HepG2 (cell line): Measurements from ENCODE around the gene SOWAHA. TPM values are rescaled to one million over a fixed set of nuclear protein-coding genes. Genes with fewer than 3 reads are reported as not detected.

Experiments
- ATAC-seq: fragments of 200-7000 bp; cut with Tn5 transposase; 3 replicates; pipeline ENCODE4 v1.9.1; 2020; ENCODE audit warnings: mild to moderate bottlenecking, moderate library complexity
- BruUV-seq: library from RNA; stranded (reverse); fragments of 400-500 nt; replicated peaks from 2 replicates; lab custom pipeline; 2021; lab: Mats Ljungman, UMichigan
- CTCF ChIA-PET: fragments of 300-600 bp; formaldehyde crosslinking; extraction: SDS; loops from one replicate; lab custom pipeline; 2021; ENCODE audit warnings: low total read pairs, inconsistent platforms, low intra/inter-chr PET ratio; lab: Yijun Ruan, JAX
- POLR2A ChIA-PET: fragments of 350-600 bp; sonication (Branson Sonifier 250); formaldehyde crosslinking; loops from one replicate; lab custom pipeline; 2020; ENCODE audit warnings: antibody characterized with exemption, inconsistent platforms; lab: Yijun Ruan, JAX
- DNase-seq: peaks from one replicate; pipeline ENCODE4 v3.0.0-alpha.2; 2015; ENCODE audit warnings: low spot score
- FAIRE-seq: peaks from 3 replicates; lab custom pipeline; 2011; peaks lifted over from hg19 to GRCh38; lab: Jason Lieb, UNC
- H2AFZ ChIP-seq: one replicate; pipeline ENCODE4 v1.6.1; 2011; ENCODE audit warnings: low read length, inconsistent platforms
- H3K27ac ChIP-seq: fragments of 300-600 bp; 3 replicates; pipeline ENCODE4 v1.8.0; 2011; ENCODE audit warnings: mixed run types, mild to moderate bottlenecking, mixed read lengths, low read length, inconsistent platforms; ENCODE audit not compliant: insufficient read depth; ENCODE audit errors: extremely low read length
- H3K27me3 ChIP-seq, 2 experiments: fragments of 200-600 bp in 1 of 2; 2 replicates in 1 of 2; 3 replicates in 1 of 2; pipeline versions ENCODE4 v1.6.0 to v1.8.0; 2011; ENCODE audit warnings: low read length in 2 of 2, mild to moderate bottlenecking in 2 of 2, moderate library complexity in 2 of 2, inconsistent platforms in 1 of 2; ENCODE audit not compliant: insufficient read depth in 2 of 2, control insufficient read depth in 1 of 2
- H3K36me3 ChIP-seq, 2 experiments: fragments of 200-600 bp in 1 of 2; replicated peaks in 1 of 2; 2 replicates in 1 of 2; 3 replicates in 1 of 2; pipeline versions ENCODE4 v1.5.1 to v1.8.0; 2011; ENCODE audit warnings: low read length in 2 of 2, inconsistent platforms in 1 of 2; ENCODE audit not compliant: insufficient read depth in 2 of 2, control insufficient read depth in 1 of 2
- H3K4me1 ChIP-seq: 2 replicates; pipeline ENCODE4 v1.5.1; 2012; ENCODE audit warnings: low read length, inconsistent platforms; ENCODE audit not compliant: insufficient read depth
- H3K4me2 ChIP-seq: 2 replicates; pipeline ENCODE4 v1.6.0; 2011; ENCODE audit warnings: low read depth, low read length, inconsistent platforms
- H3K4me3 ChIP-seq, 3 experiments: fragments of 200-600 bp in 1 of 3; sonication (generic), shearing (Covaris generic) in 1 of 3; replicated peaks in 1 of 3; 2 replicates each; pipeline ENCODE4 v1.5.1; 2011 to 2016; ENCODE audit warnings: low read length in 3 of 3, inconsistent platforms in 2 of 3, low read depth in 2 of 3, mild to moderate bottlenecking in 2 of 3, control low read depth in 1 of 3, mixed read lengths in 1 of 3; ENCODE audit not compliant: insufficient read depth in 1 of 3
- H3K79me2 ChIP-seq: one replicate; pipeline ENCODE4 v1.6.1; 2011; ENCODE audit warnings: low read length, inconsistent platforms; ENCODE audit not compliant: insufficient read depth
- H3K9ac ChIP-seq: 2 replicates; pipeline ENCODE4 v1.6.0; 2011; ENCODE audit warnings: mild to moderate bottlenecking, low read depth, low read length, inconsistent platforms; ENCODE audit not compliant: insufficient read depth
- H3K9me3 ChIP-seq: 2 replicates; pipeline ENCODE4 v1.5.1; 2012; ENCODE audit warnings: mild to moderate bottlenecking, low read length
- H4K20me1 ChIP-seq: 2 replicates; pipeline ENCODE4 v1.6.0; 2011; ENCODE audit warnings: inconsistent platforms, mild to moderate bottlenecking, low read length, moderate library complexity; ENCODE audit not compliant: insufficient read depth
- ATF2 ChIP-seq: sonication (generic); formaldehyde crosslinking; IDR thresholded peaks from 2 replicates; pipeline ENCODE4 v1.4.0; 2020; ENCODE audit warnings: missing genetic modification reagents
- KMT2B ChIP-seq: IDR thresholded peaks from 2 replicates; pipeline ENCODE4 v1.6.1; 2016; ENCODE audit warnings: missing genetic modification reagents, missing compliant biosample characterization
- NONO ChIP-seq, 2 experiments: fragments of 450-650 bp in 1 of 2; sonication (generic) in 1 of 2; formaldehyde crosslinking in 1 of 2; IDR thresholded peaks in 1 of 2; conservative IDR thresholded peaks in 1 of 2; 2 replicates each; pipeline versions ENCODE4 v1.6.1 to v1.8.0; 2017 to 2022; ENCODE audit warnings: mild to moderate bottlenecking in 1 of 2, missing genetic modification reagents in 1 of 2, moderate library complexity in 1 of 2
- PAWR ChIP-seq: sonication (generic); formaldehyde crosslinking; IDR thresholded peaks from 2 replicates; pipeline ENCODE4 v1.4.0; 2020; ENCODE audit warnings: missing genetic modification reagents, mild to moderate bottlenecking, borderline replicate concordance
- PAX8 ChIP-seq: sonication (generic); formaldehyde crosslinking; IDR thresholded peaks from 2 replicates; pipeline ENCODE4 v1.8.0; 2022; ENCODE audit warnings: mild to moderate bottlenecking, missing genetic modification reagents, borderline replicate concordance
- RCOR2 ChIP-seq: IDR thresholded peaks from 2 replicates; pipeline ENCODE4 v1.6.1; 2016; ENCODE audit warnings: missing biosample characterization, missing genetic modification reagents
- ZBTB26 ChIP-seq: IDR thresholded peaks from 2 replicates; pipeline ENCODE4 v1.6.1; 2016; ENCODE audit warnings: missing compliant biosample characterization, missing genetic modification reagents, borderline replicate concordance
- ZFY ChIP-seq: sonication (generic); formaldehyde crosslinking; IDR thresholded peaks from 2 replicates; pipeline ENCODE4 v1.4.0; 2020; ENCODE audit warnings: missing genetic modification reagents
- ZNF251 ChIP-seq: sonication (generic); formaldehyde crosslinking; IDR thresholded peaks from 2 replicates; pipeline ENCODE4 v1.9.0; 2021; ENCODE audit warnings: mild to moderate bottlenecking, missing genetic modification reagents
- ZNF382 ChIP-seq: sonication (generic); formaldehyde crosslinking; IDR thresholded peaks from 2 replicates; pipeline ENCODE4 v1.5.0; 2020; ENCODE audit warnings: missing genetic modification reagents, mild to moderate bottlenecking, borderline replicate concordance
- ZNF83 ChIP-seq: sonication (generic); formaldehyde crosslinking; IDR thresholded peaks from 2 replicates; pipeline ENCODE4 v1.4.0; 2020; ENCODE audit warnings: missing genetic modification reagents, mild to moderate bottlenecking, borderline replicate concordance
- ZSCAN29 ChIP-seq: sonication (generic); formaldehyde crosslinking; conservative IDR thresholded peaks from 2 replicates; pipeline ENCODE4 v1.4.0; 2020; ENCODE audit warnings: mild to moderate bottlenecking, missing genetic modification reagents
- WGBS: methylation state at CpG from one replicate; pipeline ENCODE4 v1.1.6; 2017; ENCODE audit warnings: low lambda C conversion rate; 5-methylcytosine and 5-hydroxymethylcytosine counted together
- in situ Hi-C: cut with HindIII; loops from 2 replicates; pipeline ENCODE4 v1.10.0; 2017; ENCODE audit warnings: low pct_unique_long_range_greater_than_20kb; ENCODE audit not compliant: extremely low pct_ligation_motif_present
- intact Hi-C: fragments of 100-400 bp; cut with micrococcal nuclease; formaldehyde crosslinking; loops from one replicate; pipeline ENCODE4 v1.10.0; 2022; ENCODE audit not compliant: unreplicated experiment
- polyA plus RNA-seq, 8 experiments: library from polyadenylated mRNA; depleted of rRNA in 3 of 8; stranded (reverse) in 7 of 8; unstranded in 1 of 8; fragments of >200 nt; fragmentation: Illumina TruSeq in 4 of 8; extraction: Trizol in 4 of 8; gene quantifications; 2 replicates each; pipeline versions ENCODE4 v1.2.1 to v1.2.3, GENCODE V29; 2011 to 2016; ENCODE audit warnings: low read depth in 4 of 8, missing spikeins in 1 of 8, mixed read lengths in 1 of 8; ENCODE audit not compliant: insufficient read depth in 1 of 8
- total RNA-seq, 5 experiments: library from RNA; depleted of rRNA; stranded (reverse); fragments of >200 nt; fragmentation: Illumina TruSeq; extraction: Trizol; gene quantifications; 2 replicates each; pipeline ENCODE4 v1.2.3, GENCODE V29; 2016; ENCODE audit warnings: low read depth in 1 of 5
- TF ChIP-seq, protein P1 (sequence below): fragments of 450-650 bp; IDR thresholded peaks from 2 replicates; pipeline ENCODE4 v1.6.1; 2017
- TF ChIP-seq, protein P2 (sequence below): sonication (generic); formaldehyde crosslinking; IDR thresholded peaks from 2 replicates; pipeline ENCODE4 v1.5.0; 2020; ENCODE audit warnings: missing genetic modification reagents

The SOWAHA gene
- total and polyA plus RNA-seq, 2 of the 13 experiments (the other 11 are each of a cell fraction or from before 2014, with no cell fraction given): 0.95 to 1.9 TPM

GRCh38 chr5:132825033-132825833, 12.1 kb downstream of the SOWAHA start:
- no peak for TF ChIP-seq ZBTB26 (CRISPR knock-in tag)
- no peak for TF ChIP-seq ZNF251 (CRISPR knock-in tag)
- TF ChIP-seq KMT2B (CRISPR knock-in tag): no peak
- no peak for TF ChIP-seq PAWR (CRISPR knock-in tag)
- TF ChIP-seq ZNF382 (CRISPR knock-in tag): no peak
- no peak for TF ChIP-seq ZSCAN29 (CRISPR knock-in tag)
- TF ChIP-seq, protein P1, sequence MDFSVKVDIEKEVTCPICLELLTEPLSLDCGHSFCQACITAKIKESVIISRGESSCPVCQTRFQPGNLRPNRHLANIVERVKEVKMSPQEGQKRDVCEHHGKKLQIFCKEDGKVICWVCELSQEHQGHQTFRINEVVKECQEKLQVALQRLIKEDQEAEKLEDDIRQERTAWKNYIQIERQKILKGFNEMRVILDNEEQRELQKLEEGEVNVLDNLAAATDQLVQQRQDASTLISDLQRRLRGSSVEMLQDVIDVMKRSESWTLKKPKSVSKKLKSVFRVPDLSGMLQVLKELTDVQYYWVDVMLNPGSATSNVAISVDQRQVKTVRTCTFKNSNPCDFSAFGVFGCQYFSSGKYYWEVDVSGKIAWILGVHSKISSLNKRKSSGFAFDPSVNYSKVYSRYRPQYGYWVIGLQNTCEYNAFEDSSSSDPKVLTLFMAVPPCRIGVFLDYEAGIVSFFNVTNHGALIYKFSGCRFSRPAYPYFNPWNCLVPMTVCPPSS: no peak
- TF ChIP-seq RCOR2: no peak
- TF ChIP-seq, protein P2, sequence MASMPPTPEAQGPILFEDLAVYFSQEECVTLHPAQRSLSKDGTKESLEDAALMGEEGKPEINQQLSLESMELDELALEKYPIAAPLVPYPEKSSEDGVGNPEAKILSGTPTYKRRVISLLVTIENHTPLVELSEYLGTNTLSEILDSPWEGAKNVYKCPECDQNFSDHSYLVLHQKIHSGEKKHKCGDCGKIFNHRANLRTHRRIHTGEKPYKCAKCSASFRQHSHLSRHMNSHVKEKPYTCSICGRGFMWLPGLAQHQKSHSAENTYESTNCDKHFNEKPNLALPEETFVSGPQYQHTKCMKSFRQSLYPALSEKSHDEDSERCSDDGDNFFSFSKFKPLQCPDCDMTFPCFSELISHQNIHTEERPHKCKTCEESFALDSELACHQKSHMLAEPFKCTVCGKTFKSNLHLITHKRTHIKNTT (CRISPR knock-in tag): no peak
- TF ChIP-seq NONO (IDR thresholded peaks at IDR 0.05): no peak
- no peak for TF ChIP-seq NONO (CRISPR knock-in tag; conservative IDR thresholded peaks at IDR 0.05)
- TF ChIP-seq ATF2 (CRISPR knock-in tag): no peak
- TF ChIP-seq ZFY: no peak
- TF ChIP-seq ZNF83: no peak
- no peak for TF ChIP-seq PAX8
- TF ChIP-seq, all 625 proteins: peak for 0
- Histone ChIP-seq H3K9ac (no peak overlapping the region), H3K27ac (no peak overlapping the region), H3K4me3 (no peak overlapping the region), H3K4me1 (peaks cover 52% of the 10 kb centered on the region), H3K4me2 (no peak overlapping the region), H3K36me3 (peaks cover 7 to 30% of the 10 kb centered on the region in 2 experiments; a peak in 4 of 5 replicates), H3K27me3 (no peaks in the 10 kb centered on the region), H2AFZ (no peak overlapping the region), H3K9me3 (no peaks in the 10 kb centered on the region), H4K20me1 (no peaks in the 10 kb centered on the region), H3K79me2 (peaks cover 36% of the 10 kb centered on the region)
- BruUV-seq: no TSS peak
- ChIA-PET POLR2A (no interaction called here), CTCF (no interaction called here)
- DNase-seq: no peak
- in situ Hi-C loops: no loop called here
- no peak for FAIRE-seq
- 98% methylated on average over 41 of the region's 71 CpGs for WGBS
- no peak for ATAC-seq
- intact Hi-C loops: no loop called here
